Testis (tissue), 3 donors: ENCODE data around the gene TGFB1. TPM values are rescaled to one million over a fixed set of nuclear protein-coding genes. Genes with fewer than 3 reads are reported as not detected.

ENCODE experiments used
- DNase-seq: peaks from one replicate; pipeline ENCODE4 v3.0.0-alpha.2; 2019
- H3K27ac ChIP-seq, 2 donors: fragments of 200-600 bp; sonication (generic); one replicate each; pipeline ENCODE4 v1.5.1; 2019
- H3K27me3 ChIP-seq: fragments of 200-600 bp; sonication (generic); one replicate; pipeline ENCODE4 v1.5.1; 2019
- H3K36me3 ChIP-seq: fragments of 200-600 bp; sonication (generic); one replicate; pipeline ENCODE4 v1.5.1; 2017; ENCODE audit warnings: low read depth; ENCODE audit errors: missing control alignments
- H3K4me1 ChIP-seq: fragments of 200-600 bp; sonication (generic); one replicate; pipeline ENCODE4 v1.5.1; 2019
- H3K4me3 ChIP-seq, 2 donors: fragments of 200-600 bp; sonication (generic); one replicate each; pipeline ENCODE4 v1.5.1; 2017 to 2019
- H3K9me3 ChIP-seq: fragments of 200-600 bp; sonication (generic); one replicate; pipeline ENCODE4 v1.5.1; 2017
- POLR2A ChIP-seq: fragments of 450-650 bp; IDR thresholded peaks from one replicate; pipeline ENCODE4 v1.6.1; 2017; ENCODE audit warnings: antibody characterized with exemption, mild to moderate bottlenecking, moderate library complexity
- WGBS, 2 donors: methylation state at CpG; one replicate each; pipeline ENCODE4 v1.1.5; 2018; 5-methylcytosine and 5-hydroxymethylcytosine counted together
- intact Hi-C: fragments of 100-400 bp; cut with DNase I; formaldehyde crosslinking; loops from one replicate; pipeline ENCODE4 v1.15.1; 2023; ENCODE audit warnings: low total_unique reads
- polyA plus RNA-seq: library from polyadenylated mRNA; stranded (reverse); fragments of 350-450 nt; fragmentation: Illumina TruSeq; extraction: RNeasy Lipid Tissue Mini Kit (QIAGEN cat#74804); gene quantifications from one replicate; pipeline ENCODE4 v1.2.3, GENCODE V29; 2014; ENCODE audit warnings: low read depth, low replicate concordance; ENCODE audit not compliant: insufficient read depth
- total RNA-seq, 2 donors: library from RNA; depleted of rRNA; stranded (reverse); fragments of >200 nt; gene quantifications; one replicate each; pipeline ENCODE4 v1.2.3, GENCODE V29; 2016
- TF ChIP-seq, protein P1 (sequence below), 3 experiments: fragments of 450-650 bp in 2 of 3; fragments of 200-600 bp in 1 of 3; sonication (generic) in 1 of 3; IDR thresholded peaks; one replicate each; pipeline ENCODE4 v1.5.1; 2016 to 2019; ENCODE audit warnings: antibody characterized with exemption in 3 of 3, mild to moderate bottlenecking in 2 of 3, moderate library complexity in 1 of 3

Gene TGFB1
- total and polyA plus RNA-seq, 3 donors from 2014 or later: 12.7 to 19.8 (median 17.0) TPM

DNA sequence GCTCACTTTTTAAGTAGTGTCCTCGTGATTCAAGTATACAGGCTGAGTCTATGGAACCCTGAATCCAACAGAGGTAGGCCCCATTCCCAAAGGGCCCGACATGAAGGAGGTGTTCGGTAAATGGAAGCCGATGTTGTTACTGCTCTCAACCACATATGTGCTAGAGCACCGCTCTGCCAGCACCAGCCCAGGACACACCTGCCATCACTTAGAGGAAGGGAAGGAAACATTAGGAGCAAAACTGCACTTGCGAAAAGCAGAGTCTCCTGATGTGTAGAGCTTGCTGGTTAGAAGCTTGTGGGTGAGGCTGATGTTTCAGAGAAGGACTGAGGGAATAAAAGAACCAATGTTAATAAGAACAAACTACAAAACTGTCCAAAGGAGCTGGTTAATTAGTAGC lies 53.2 kb downstream of the TGFB1 start:
- H3K9me3 ChIP-seq: no peaks in the 10 kb centered on the region
- intact Hi-C loops: no loop called here
- H3K36me3 ChIP-seq: no peaks in the 10 kb centered on the region
- H3K4me3 ChIP-seq: no peak overlapping the region
- 93% methylated on average over 6 of the region's 6 CpGs for WGBS, 2 donors
- no peak for DNase-seq
- peak overlapping the region; percentile 8 to 81 for H3K27ac ChIP-seq
- H3K27me3 ChIP-seq: no peaks in the 10 kb centered on the region
- TF ChIP-seq POLR2A: no peak
- TF ChIP-seq, protein P1, sequence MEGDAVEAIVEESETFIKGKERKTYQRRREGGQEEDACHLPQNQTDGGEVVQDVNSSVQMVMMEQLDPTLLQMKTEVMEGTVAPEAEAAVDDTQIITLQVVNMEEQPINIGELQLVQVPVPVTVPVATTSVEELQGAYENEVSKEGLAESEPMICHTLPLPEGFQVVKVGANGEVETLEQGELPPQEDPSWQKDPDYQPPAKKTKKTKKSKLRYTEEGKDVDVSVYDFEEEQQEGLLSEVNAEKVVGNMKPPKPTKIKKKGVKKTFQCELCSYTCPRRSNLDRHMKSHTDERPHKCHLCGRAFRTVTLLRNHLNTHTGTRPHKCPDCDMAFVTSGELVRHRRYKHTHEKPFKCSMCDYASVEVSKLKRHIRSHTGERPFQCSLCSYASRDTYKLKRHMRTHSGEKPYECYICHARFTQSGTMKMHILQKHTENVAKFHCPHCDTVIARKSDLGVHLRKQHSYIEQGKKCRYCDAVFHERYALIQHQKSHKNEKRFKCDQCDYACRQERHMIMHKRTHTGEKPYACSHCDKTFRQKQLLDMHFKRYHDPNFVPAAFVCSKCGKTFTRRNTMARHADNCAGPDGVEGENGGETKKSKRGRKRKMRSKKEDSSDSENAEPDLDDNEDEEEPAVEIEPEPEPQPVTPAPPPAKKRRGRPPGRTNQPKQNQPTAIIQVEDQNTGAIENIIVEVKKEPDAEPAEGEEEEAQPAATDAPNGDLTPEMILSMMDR (IDR thresholded peaks at IDR 0.05): no peak
- H3K4me1 ChIP-seq: peaks cover 33% of the 10 kb centered on the region

DNA sequence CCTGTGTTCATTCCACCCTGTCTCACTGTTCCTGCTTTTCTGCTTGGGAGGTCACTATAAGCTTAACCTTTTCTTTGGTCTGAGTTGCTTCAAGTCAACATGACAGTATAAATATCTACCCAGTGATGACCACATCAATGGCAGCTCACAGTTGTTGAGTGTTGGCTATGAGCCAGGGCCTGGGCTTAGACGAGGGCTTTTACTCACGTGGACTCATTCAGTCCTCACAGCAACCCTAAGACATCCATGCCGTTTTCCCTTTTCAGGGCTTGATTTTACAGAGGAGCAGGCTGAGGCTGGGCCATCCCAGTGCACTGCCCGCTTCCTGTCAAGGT lies 54.0 kb downstream of the TGFB1 start:
- H3K36me3 ChIP-seq: peaks cover 2% of the 10 kb centered on the region
- no peak overlapping the region for H3K4me3 ChIP-seq
- H3K9me3 ChIP-seq: no peaks in the 10 kb centered on the region
- H3K27ac ChIP-seq: peak overlapping the region; percentile 8 to 81
- peaks cover 33% of the 10 kb centered on the region for H3K4me1 ChIP-seq
- TF ChIP-seq POLR2A: no peak
- TF ChIP-seq, protein P1 (IDR thresholded peaks at IDR 0.05): no peak
- WGBS, 2 donors: 49 to 59% methylated on average over 4 of the region's 4 CpGs
- DNase-seq: no peak
- no peaks in the 10 kb centered on the region for H3K27me3 ChIP-seq
- intact Hi-C loops: no loop called here

GRCh38 chr19:41299046-41299754 lies 54.5 kb downstream of the TGFB1 start:
- intact Hi-C loops: no loop called here
- peak overlapping the region in 1 of 2 donors; percentile 81 for H3K27ac ChIP-seq
- H3K36me3 ChIP-seq: peaks cover 3% of the 10 kb centered on the region
- peaks cover 33% of the 10 kb centered on the region for H3K4me1 ChIP-seq
- DNase-seq: peak; percentile 49
- WGBS, 2 donors: 43 to 46% methylated on average over 10 of the region's 10 CpGs
- TF ChIP-seq, protein P1 (IDR thresholded peaks at IDR 0.05): peak in 1 of 3 experiments; percentile 1
- no peak for TF ChIP-seq POLR2A
- no peaks in the 10 kb centered on the region for H3K27me3 ChIP-seq
- no peak overlapping the region for H3K4me3 ChIP-seq
- H3K9me3 ChIP-seq: no peaks in the 10 kb centered on the region

GRCh38 chr19:41298348-41298964 lies 55.3 kb downstream of the TGFB1 start:
- peak overlapping the region in 1 of 2 donors; percentile 81 for H3K27ac ChIP-seq
- peaks cover 33% of the 10 kb centered on the region for H3K4me1 ChIP-seq
- peaks cover 3% of the 10 kb centered on the region for H3K36me3 ChIP-seq
- no peaks in the 10 kb centered on the region for H3K9me3 ChIP-seq
- 40 to 45% methylated on average over 4 of the region's 4 CpGs for WGBS, 2 donors
- peak; percentile 49 for DNase-seq
- TF ChIP-seq POLR2A: no peak
- TF ChIP-seq, protein P1 (IDR thresholded peaks at IDR 0.05): no peak
- intact Hi-C loops: no loop called here
- no peak overlapping the region for H3K4me3 ChIP-seq
- no peaks in the 10 kb centered on the region for H3K27me3 ChIP-seq
